Measurements from ENCODE around the gene CCHCR1. TPM values are rescaled to one million over a fixed set of nuclear protein-coding genes. Genes with fewer than 3 reads are reported as not detected.
A peak's percentile ranks its signal among the peaks of the same experiment; 100 is the strongest.

Gene CCHCR1
- total RNA-seq, 4 donors from 2014 or later: 10.7 to 33.4 (median 16.5) TPM

DNA sequence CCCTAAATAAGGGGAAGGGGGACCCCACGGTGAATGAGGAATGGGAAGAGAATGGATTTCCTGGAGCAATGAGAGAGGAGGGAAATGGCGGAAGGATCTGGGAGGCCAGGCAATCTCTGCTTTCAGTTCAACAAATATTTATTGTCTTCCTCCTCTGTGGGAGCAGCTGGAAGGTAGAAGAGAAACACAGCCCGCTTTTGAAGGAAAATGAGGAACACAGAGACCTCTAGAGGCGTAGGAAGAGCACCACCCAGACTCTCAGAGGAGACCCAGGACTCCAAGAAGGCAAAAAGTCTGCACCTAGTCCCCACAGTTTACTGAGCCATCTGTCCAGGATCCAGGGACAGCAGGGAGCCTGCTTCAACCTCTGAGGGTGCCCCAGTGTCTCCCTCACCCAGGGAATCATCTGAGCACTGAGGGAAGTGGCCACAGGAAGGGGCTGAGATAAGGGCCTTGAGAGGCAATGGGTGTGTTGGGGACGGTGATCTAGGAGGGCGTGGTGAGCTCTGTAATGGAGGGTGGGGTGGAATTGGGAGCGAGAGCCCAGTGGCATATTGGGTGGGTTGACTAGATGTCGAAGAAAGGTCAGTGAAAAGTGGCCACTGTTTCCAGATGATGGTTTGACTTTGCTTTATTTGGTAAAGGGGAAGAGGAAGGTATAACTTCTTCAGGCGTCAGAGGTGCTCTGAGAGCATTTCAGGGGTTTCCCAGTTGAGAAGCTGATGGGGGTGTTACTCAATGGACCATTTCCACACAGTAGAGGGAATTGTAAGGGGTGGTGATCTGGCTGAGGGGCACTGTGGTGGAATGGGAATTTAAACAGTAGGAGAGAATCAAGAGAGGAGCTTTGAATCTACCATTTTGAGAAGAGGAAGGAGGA lies 42.4 kb downstream of the CCHCR1 start:
- Histone ChIP-seq H3K4me3 (peak overlapping the region; percentile 35), H3K4me1 (peaks cover 53% of the 10 kb centered on the region), H3K27ac (peak overlapping the region; percentile 87), H3K36me3 (no peaks in the 10 kb centered on the region), H3K9me3 (no peaks in the 10 kb centered on the region), H3K27me3 (no peaks in the 10 kb centered on the region)
- TF ChIP-seq POLR2AphosphoS5 (IDR thresholded peaks at IDR 0.05) (no peak), EP300 (IDR thresholded peaks at IDR 0.05) (no peak), POLR2A (IDR thresholded peaks at IDR 0.05) (no peak)
- TF ChIP-seq, protein P1, sequence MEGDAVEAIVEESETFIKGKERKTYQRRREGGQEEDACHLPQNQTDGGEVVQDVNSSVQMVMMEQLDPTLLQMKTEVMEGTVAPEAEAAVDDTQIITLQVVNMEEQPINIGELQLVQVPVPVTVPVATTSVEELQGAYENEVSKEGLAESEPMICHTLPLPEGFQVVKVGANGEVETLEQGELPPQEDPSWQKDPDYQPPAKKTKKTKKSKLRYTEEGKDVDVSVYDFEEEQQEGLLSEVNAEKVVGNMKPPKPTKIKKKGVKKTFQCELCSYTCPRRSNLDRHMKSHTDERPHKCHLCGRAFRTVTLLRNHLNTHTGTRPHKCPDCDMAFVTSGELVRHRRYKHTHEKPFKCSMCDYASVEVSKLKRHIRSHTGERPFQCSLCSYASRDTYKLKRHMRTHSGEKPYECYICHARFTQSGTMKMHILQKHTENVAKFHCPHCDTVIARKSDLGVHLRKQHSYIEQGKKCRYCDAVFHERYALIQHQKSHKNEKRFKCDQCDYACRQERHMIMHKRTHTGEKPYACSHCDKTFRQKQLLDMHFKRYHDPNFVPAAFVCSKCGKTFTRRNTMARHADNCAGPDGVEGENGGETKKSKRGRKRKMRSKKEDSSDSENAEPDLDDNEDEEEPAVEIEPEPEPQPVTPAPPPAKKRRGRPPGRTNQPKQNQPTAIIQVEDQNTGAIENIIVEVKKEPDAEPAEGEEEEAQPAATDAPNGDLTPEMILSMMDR (IDR thresholded peaks at IDR 0.05): no peak
- 42% methylated on average over 9 of the region's 9 CpGs for WGBS
- no peak for DNase-seq (ENCODE audit: low spot score in 2 of 2)

DNA sequence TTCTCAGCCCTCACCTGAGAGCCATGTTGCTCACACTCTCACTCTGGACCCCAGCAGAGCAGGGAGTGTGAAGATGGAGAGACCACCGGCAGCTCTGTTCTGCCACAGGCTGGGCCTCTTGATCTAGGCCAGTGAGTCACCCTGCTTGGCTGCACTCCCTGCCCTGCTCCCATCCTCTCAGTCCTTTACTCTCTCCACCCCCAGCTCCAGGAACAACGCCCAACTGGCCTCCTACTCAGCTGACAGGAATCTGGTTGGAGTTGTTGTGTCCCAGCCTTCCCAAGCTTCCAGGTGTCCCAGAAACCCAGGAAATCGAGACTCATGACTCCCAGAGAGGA lies 43.1 kb downstream of the CCHCR1 start, which contains the start of gene PSORS1C1:
PSORS1C1 (plus strand) TSS at position 260 of the 338 bp plus-strand sequence. CDS start 14,833 bp downstream, outside the sequence.
- peak within 1 kb of the TSS; percentile 87 for H3K27ac ChIP-seq
- H3K4me1 ChIP-seq: peaks cover 51% of the 10 kb centered on the region
- TF ChIP-seq, protein P1 (IDR thresholded peaks at IDR 0.05): no peak
- no peak for TF ChIP-seq POLR2A (IDR thresholded peaks at IDR 0.05)
- peak in 1 of 3 donors; percentile 18 for TF ChIP-seq POLR2AphosphoS5 (IDR thresholded peaks at IDR 0.05)
- TF ChIP-seq EP300 (IDR thresholded peaks at IDR 0.05): no peak
- H3K27me3 ChIP-seq: no peaks in the 10 kb centered on the region
- no peaks in the 10 kb centered on the region for H3K36me3 ChIP-seq
- 9% methylated on average over 3 of the region's 3 CpGs for WGBS
- H3K4me3 ChIP-seq: peak within 1 kb of the TSS; percentile 35
- no peaks in the 10 kb centered on the region for H3K9me3 ChIP-seq
- DNase-seq (ENCODE audit: low spot score in 2 of 2): peak; percentile 93

DNA sequence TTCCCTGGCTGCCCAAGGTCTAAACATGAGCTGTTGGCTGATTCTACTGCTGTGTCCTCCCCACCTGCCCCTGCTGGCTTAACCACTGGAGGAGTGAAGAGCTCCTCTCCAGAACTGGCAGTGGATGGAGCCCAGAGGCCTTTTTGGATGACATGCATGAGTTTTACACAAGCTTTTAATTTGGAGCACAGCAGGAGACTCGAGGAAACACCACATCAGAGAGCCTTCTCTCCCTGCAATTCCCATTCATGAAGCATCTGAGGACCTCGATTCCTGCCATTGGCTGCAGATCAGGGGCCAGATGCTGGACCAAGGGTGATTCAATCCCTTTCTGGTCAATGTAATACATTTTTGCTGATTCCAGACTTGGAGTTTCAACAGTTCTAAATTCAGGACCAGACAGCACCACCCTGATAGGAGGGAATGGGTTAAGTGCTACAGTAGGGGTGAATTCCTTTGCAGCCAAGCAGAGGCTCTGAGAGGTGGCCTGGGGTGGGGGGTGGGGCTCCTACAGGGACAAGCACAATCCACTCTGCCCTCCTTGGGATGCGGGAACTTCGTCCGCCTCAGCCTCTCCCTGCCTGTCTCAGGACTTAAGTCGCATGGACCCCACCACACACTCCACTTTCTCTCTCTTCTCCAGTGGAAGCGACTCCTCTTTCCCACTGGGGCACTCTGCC lies 43.6 kb downstream of the CCHCR1 start:
- H3K9me3 ChIP-seq: no peaks in the 10 kb centered on the region
- H3K27me3 ChIP-seq: no peaks in the 10 kb centered on the region
- TF ChIP-seq POLR2A (IDR thresholded peaks at IDR 0.05): no peak
- TF ChIP-seq, protein P1 (IDR thresholded peaks at IDR 0.05): no peak
- peaks cover 51% of the 10 kb centered on the region for H3K4me1 ChIP-seq
- no peaks in the 10 kb centered on the region for H3K36me3 ChIP-seq
- peak overlapping the region; percentile 87 for H3K27ac ChIP-seq
- DNase-seq (ENCODE audit: low spot score in 2 of 2): no peak
- WGBS: 46% methylated on average over 7 of the region's 7 CpGs
- no peak overlapping the region for H3K4me3 ChIP-seq

- no peak within 1 kb of the TSS for H3K4me3 ChIP-seq
- peaks cover 43% of the 10 kb centered on the region for H3K4me1 ChIP-seq
- no peaks in the 10 kb centered on the region for H3K36me3 ChIP-seq
- DNase-seq (ENCODE audit: low spot score in 2 of 2): no peak
- H3K27me3 ChIP-seq: no peaks in the 10 kb centered on the region
- H3K9me3 ChIP-seq: no peaks in the 10 kb centered on the region
- TF ChIP-seq, protein P1 (IDR thresholded peaks at IDR 0.05): no peak
- TF ChIP-seq POLR2A (IDR thresholded peaks at IDR 0.05) (no peak), POLR2AphosphoS5 (IDR thresholded peaks at IDR 0.05) (no peak), EP300 (IDR thresholded peaks at IDR 0.05) (no peak)
- no peak within 1 kb of the TSS for H3K27ac ChIP-seq
- WGBS: 82% methylated on average over 5 of the region's 5 CpGs
These were observed 45.1 kb downstream of the CCHCR1 start, which contains the start of gene C6orf15 for GRCh38 chr6:31112478-31112877. Gene C6orf15, minus strand, starts transcription at chr6:31112575. Its CDS starts 20 bp downstream, at chr6:31112555.

DNA sequence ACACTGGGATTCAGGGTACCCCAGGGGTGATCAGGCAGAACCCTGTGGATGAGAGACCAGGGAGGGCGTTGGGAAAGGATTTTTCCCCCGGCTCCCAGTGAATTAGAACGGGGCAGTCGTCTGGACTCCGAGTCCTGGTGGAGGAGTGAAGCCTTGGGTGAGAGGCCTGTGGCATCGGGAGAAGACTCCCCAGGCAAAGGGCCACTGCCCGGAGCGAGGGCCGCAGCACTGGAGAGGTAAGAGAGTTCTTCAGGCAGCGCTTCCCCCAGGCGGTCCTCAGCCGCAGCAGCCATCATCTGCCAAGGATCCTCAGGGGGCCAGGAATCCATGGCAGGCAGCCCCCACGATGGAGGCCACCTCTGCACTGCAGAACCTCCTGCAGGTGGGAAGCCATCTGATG lies 45.9 kb downstream of the CCHCR1 start:
- no peak for TF ChIP-seq EP300 (IDR thresholded peaks at IDR 0.05)
- no peak for TF ChIP-seq POLR2A (IDR thresholded peaks at IDR 0.05)
- TF ChIP-seq, protein P1 (IDR thresholded peaks at IDR 0.05): no peak
- TF ChIP-seq POLR2AphosphoS5 (IDR thresholded peaks at IDR 0.05): no peak
- Histone ChIP-seq H3K9me3 (no peaks in the 10 kb centered on the region), H3K4me1 (peaks cover 35% of the 10 kb centered on the region), H3K27me3 (no peaks in the 10 kb centered on the region), H3K36me3 (no peaks in the 10 kb centered on the region), H3K27ac (no peak overlapping the region), H3K4me3 (no peak overlapping the region)
- no peak for DNase-seq (ENCODE audit: low spot score in 2 of 2)
- 94% methylated on average over 10 of the region's 13 CpGs for WGBS
